GM12873 (cell line): ENCODE results near the gene KMO.

Source experiments
- CTCF ChIP-seq: IDR thresholded peaks from 2 replicates; pipeline ENCODE4 v1.5.1; 2012; ENCODE audit warnings: low read depth, mild to moderate bottlenecking, moderate library complexity, low read length, control low read depth; ENCODE audit not compliant: insufficient read depth; ENCODE audit errors: missing control alignments

Gene KMO

GRCh38 chr1:241527146-241527545 lies 5.0 kb upstream of the KMO start:
- TF ChIP-seq CTCF, result no peak

GRCh38 chr1:241531195-241532161 lies 700 bp upstream of the KMO start:
- peak; percentile 41 for TF ChIP-seq CTCF

DNA sequence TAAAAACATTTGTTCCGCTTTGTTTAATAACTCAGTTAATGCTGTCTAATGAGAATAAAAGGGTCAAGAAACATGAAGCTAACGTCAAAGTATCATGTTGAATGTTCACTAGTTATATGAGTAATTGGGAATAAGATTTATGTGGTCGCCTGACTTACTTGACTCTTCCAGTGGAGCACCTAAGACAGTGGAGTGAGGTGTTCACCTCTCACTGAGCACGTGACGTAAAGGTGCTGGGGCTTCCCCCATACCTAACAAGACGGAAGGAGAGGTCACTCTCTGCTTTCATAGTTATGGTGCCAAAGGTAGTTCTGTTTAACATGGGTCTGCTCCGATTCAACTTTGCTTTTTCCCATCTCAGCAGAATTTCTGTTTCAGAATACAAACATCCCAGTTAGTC lies 686 bp downstream of the KMO start:
- TF ChIP-seq CTCF, result no peak

DNA sequence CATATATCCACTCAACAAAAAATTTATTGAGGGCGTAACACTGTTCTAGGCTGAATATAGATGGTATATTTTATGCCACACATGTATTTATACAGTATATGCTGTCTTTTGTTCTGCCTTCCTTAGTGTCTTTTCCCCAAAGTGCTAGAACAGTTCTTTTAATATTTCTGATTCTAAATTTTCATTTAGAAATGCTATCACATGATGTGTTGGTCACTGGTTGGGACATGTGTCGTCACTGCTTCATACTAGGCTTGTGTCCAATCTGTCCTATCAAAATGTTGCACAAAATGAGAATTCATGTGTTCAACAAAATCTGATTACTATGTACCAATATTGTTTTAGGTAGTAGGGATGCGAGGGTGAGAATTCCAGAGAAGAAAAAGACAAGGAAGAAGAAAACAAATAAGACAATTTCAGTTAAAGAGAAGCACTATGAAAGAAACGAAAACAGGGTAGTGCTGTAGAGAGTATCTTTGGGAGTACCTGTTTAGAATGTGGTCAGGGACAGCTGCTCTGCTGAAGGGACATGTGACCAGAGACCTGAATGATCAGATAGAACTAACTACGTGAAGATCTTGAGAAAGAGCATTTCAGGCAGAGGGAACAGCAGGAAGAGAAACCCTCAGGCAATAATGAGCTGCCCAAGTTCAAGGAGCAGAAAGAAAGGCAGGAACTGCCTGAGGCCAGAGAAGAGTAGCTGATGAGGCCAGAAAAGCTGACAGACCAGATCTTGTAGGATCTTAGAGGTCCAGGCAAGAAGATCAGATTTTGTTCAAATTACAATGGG lies 1.3 kb downstream of the KMO start:
- no peak for TF ChIP-seq CTCF

DNA sequence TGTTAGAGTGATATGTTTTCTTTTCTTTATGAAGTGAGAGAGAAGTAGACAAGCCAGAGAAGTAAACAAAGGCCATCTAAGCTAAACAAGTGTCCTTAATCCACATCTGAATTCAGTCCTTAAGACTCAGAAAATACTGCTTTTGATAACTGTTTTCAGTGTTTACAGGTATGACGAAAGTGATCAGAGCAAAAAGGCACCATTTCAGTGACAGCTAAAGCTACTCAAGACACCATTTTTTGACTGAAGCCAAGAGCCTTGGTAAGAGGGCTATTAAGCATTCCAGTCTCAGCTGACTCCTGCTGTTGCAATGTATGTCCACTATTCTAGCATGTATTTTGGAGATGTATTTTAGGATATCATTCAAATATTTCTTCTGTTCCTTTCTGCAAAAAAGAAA lies 4.1 kb downstream of the KMO start:
- TF ChIP-seq CTCF, result no peak

DNA sequence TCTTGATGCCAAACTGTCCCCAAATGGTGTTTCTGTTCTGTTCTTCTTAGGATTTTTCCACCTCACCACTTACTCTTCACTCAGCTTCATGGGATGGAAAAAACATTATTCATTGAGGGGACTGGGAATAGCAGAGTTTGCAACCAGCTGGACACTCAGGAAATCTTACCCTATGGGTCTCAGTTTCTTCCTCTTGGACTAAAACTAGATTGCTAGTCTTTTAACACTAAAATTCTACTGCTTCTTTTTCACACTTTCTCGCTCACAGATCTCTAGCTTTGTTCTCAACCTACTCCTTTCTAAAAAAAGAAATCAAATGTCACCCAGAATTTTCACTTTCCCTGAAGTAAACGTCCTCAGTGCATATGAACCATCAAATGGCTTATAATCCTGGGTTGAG lies 4.8 kb downstream of the KMO start:
- no peak for TF ChIP-seq CTCF
